H1 (cell line): Measurements from ENCODE around the gene SERPINB13.
"Not testable (repeated sequence)": the region's sequence is repeated elsewhere in the genome, so short reads cannot be mapped to it uniquely, and the experiment has no call there.

Source experiments
- EZH2 ChIP-seq: fragments of 200-600 bp; sonication (generic); IDR thresholded peaks from 2 replicates; pipeline ENCODE4 v1.7.1; 2012; ENCODE audit warnings: low read depth, mild to moderate bottlenecking, moderate library complexity, low read length, inconsistent platforms; ENCODE audit not compliant: severe bottlenecking
- MAX ChIP-seq: IDR thresholded peaks from 2 replicates; pipeline ENCODE4 v1.6.1; 2012; ENCODE audit warnings: inconsistent platforms
- ZNF274 ChIP-seq: IDR thresholded peaks from 2 replicates; pipeline ENCODE4 v1.7.0; 2012; ENCODE audit warnings: low read length, borderline replicate concordance; ENCODE audit errors: extremely low read depth

GRCh38 chr18:63644694-63645093, 57.6 kb downstream of the SERPINB13 start:
- TF ChIP-seq EZH2, ZNF274, MAX: not testable (repeated sequence)
